Astrocyte (in vitro differentiated cells and primary cell): ENCODE measurements around the gene PLGLB2. TPM values are rescaled to one million over a fixed set of nuclear protein-coding genes. Genes with fewer than 3 reads are reported as not detected.
"Not testable (repeated sequence)": the region's sequence is repeated elsewhere in the genome, so short reads cannot be mapped to it uniquely, and the experiment has no call there.

ENCODE experiments used
- DNase-seq: peaks from one replicate; pipeline ENCODE4 v3.0.0-alpha.2; 2010; ENCODE audit warnings: low read depth
- FAIRE-seq: peaks from 2 replicates; lab custom pipeline; 2011; peaks lifted over from hg19 to GRCh38; lab: Jason Lieb, UNC
- H2AFZ ChIP-seq: 2 replicates; pipeline ENCODE4 v1.6.0; 2012; ENCODE audit warnings: low read depth, low read length, inconsistent platforms
- H3K27ac ChIP-seq: 2 replicates; pipeline ENCODE4 v1.5.1; 2011; ENCODE audit warnings: low read depth, low read length, inconsistent platforms
- H3K27me3 ChIP-seq: 2 replicates; pipeline ENCODE4 v1.6.0; 2011; ENCODE audit warnings: low read length, inconsistent platforms; ENCODE audit not compliant: insufficient read depth
- H3K36me3 ChIP-seq: 2 replicates; pipeline ENCODE4 v1.5.1; 2011; ENCODE audit warnings: low read length, inconsistent platforms; ENCODE audit not compliant: insufficient read depth
- H3K4me1 ChIP-seq: 2 replicates; pipeline ENCODE4 v1.5.1; 2011; ENCODE audit warnings: low read length, inconsistent platforms; ENCODE audit not compliant: insufficient read depth
- H3K4me2 ChIP-seq: 2 replicates; pipeline ENCODE4 v1.6.0; 2012; ENCODE audit warnings: low read length, inconsistent platforms
- H3K4me3 ChIP-seq: 2 replicates; pipeline ENCODE4 v1.5.1; 2011; ENCODE audit warnings: low read depth, mild to moderate bottlenecking, low read length, inconsistent platforms; ENCODE audit not compliant: insufficient read depth
- H3K79me2 ChIP-seq: 2 replicates; pipeline ENCODE4 v1.6.0; 2012; ENCODE audit warnings: mild to moderate bottlenecking, low read length, inconsistent platforms; ENCODE audit not compliant: insufficient read depth
- H3K9ac ChIP-seq: 2 replicates; pipeline ENCODE4 v1.6.0; 2012; ENCODE audit warnings: mild to moderate bottlenecking, low read length, inconsistent platforms
- H3K9me3 ChIP-seq: 2 replicates; pipeline ENCODE4 v1.5.1; 2012; ENCODE audit warnings: low read depth, mild to moderate bottlenecking, low read length, inconsistent platforms; ENCODE audit not compliant: insufficient read depth
- H4K20me1 ChIP-seq: 2 replicates; pipeline ENCODE4 v1.6.0; 2012; ENCODE audit warnings: low read length, inconsistent platforms; ENCODE audit not compliant: insufficient read depth
- H3K27ac Mint-ChIP-seq: one replicate; pipeline ENCODE4 v1.8.0; 2021; ENCODE audit warnings: mild to moderate bottlenecking, mixed read lengths; ENCODE audit not compliant: unreplicated experiment
- H3K27me3 Mint-ChIP-seq: one replicate; pipeline ENCODE4 v1.8.0; 2021; ENCODE audit warnings: low read depth, mixed read lengths; ENCODE audit not compliant: unreplicated experiment
- H3K36me3 Mint-ChIP-seq: one replicate; pipeline ENCODE4 v1.8.0; 2021; ENCODE audit warnings: low read depth, mixed read lengths; ENCODE audit not compliant: unreplicated experiment
- H3K4me1 Mint-ChIP-seq: one replicate; pipeline ENCODE4 v1.8.0; 2021; ENCODE audit warnings: low read depth, mixed read lengths; ENCODE audit not compliant: unreplicated experiment
- H3K4me3 Mint-ChIP-seq: one replicate; pipeline ENCODE4 v1.8.0; 2021; ENCODE audit warnings: mild to moderate bottlenecking, moderate library complexity, mixed read lengths; ENCODE audit not compliant: unreplicated experiment
- H3K9me3 Mint-ChIP-seq: one replicate; pipeline ENCODE4 v1.8.0; 2021; ENCODE audit warnings: mild to moderate bottlenecking, mixed read lengths; ENCODE audit not compliant: unreplicated experiment
- total RNA-seq: library from RNA; stranded (reverse); gene quantifications from 2 replicates; pipeline ENCODE4 v1.2.1, GENCODE V29; 2021

PLGLB2 gene
- total RNA-seq, 1 donor from 2014 or later = 3.7 TPM

DNA sequence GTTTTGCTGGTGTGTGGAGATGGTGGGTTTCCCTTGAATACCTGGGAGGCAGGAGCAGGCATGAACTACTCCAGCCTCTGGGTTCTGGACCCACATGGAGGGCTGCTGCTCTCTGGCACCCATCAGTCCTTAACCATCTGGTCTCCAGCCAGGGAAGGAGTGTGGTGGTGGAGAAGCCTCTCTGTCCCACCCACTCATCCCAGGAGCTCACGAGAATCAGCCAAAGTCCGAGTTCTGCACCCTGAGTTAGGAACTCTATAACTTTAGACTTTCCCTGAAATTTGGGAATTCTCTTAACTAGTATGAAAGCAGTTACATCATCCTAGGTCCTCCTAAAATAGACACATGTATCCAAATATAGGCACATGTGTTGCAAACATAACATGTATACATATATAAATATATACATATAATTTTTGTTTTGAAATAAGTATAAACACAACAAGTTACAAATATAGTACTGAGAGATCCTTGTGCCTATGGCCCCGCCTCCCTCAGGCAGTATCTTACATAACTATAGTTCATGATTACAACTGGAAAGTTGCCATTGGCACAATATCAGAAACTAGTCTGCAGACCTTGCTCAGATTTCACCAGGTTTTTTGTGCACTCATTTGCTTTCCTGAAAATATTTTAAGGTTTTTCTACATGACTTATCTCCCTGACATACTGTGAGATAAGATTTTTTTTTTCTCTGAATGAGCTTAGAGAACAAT is 5.3 kb upstream of the PLGLB2 start:
- H3K79me2 ChIP-seq, H3K27ac ChIP-seq, H3K4me1 ChIP-seq, H3K9me3 Mint-ChIP-seq, H3K9ac ChIP-seq, H4K20me1 ChIP-seq, H3K4me3 ChIP-seq, H3K4me3 Mint-ChIP-seq, H3K27me3 Mint-ChIP-seq, H3K27me3 ChIP-seq, H3K36me3 ChIP-seq, H2AFZ ChIP-seq, DNase-seq, H3K4me2 ChIP-seq, H3K27ac Mint-ChIP-seq, H3K4me1 Mint-ChIP-seq, H3K36me3 Mint-ChIP-seq, FAIRE-seq, H3K9me3 ChIP-seq: not testable (repeated sequence)

DNA sequence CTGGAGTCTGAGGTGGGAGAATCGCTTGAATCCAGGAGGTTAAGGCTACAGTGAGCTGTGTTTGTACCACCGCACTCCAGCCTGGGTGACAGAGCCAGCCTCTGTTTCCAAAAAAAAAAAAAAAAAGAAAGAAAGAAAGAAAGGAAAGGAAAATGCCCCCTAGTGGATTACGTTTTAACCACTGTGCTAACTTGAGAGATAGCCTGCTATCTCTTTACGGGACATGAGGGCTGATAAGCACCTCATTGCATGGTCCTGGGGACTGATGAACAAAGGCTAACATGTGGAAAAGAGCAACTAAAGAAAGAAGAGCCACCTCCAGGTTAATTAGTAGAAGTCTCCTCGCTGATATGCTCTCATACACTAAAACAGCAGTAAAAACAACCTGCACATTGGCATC is 4.2 kb upstream of the PLGLB2 start:
- H3K79me2 ChIP-seq, H3K4me1 ChIP-seq, H2AFZ ChIP-seq, H3K9ac ChIP-seq, H3K27me3 Mint-ChIP-seq, H4K20me1 ChIP-seq, H3K27me3 ChIP-seq, DNase-seq, H3K27ac ChIP-seq, H3K27ac Mint-ChIP-seq, FAIRE-seq, H3K4me3 ChIP-seq, H3K4me3 Mint-ChIP-seq, H3K4me2 ChIP-seq, H3K36me3 ChIP-seq, H3K4me1 Mint-ChIP-seq, H3K9me3 Mint-ChIP-seq, H3K9me3 ChIP-seq, H3K36me3 Mint-ChIP-seq: not testable (repeated sequence)

GRCh38 chr2:87745353-87745951 is 2.4 kb upstream of the PLGLB2 start:
- not testable (repeated sequence) for H3K27me3 ChIP-seq, H3K4me2 ChIP-seq, H3K36me3 ChIP-seq, H3K4me3 ChIP-seq, H2AFZ ChIP-seq, H4K20me1 ChIP-seq, FAIRE-seq, H3K4me3 Mint-ChIP-seq, H3K9me3 ChIP-seq, H3K4me1 ChIP-seq, H3K9ac ChIP-seq, H3K9me3 Mint-ChIP-seq, H3K79me2 ChIP-seq, H3K27ac ChIP-seq, H3K27me3 Mint-ChIP-seq, H3K27ac Mint-ChIP-seq, DNase-seq, H3K36me3 Mint-ChIP-seq, H3K4me1 Mint-ChIP-seq

GRCh38 chr2:87748524-87748923 is 637 bp downstream of the PLGLB2 start:
- H3K4me1 Mint-ChIP-seq, H3K9me3 ChIP-seq, H3K27ac ChIP-seq, H3K4me1 ChIP-seq, H3K27ac Mint-ChIP-seq, H3K27me3 ChIP-seq, H2AFZ ChIP-seq, H3K4me3 Mint-ChIP-seq, FAIRE-seq, H3K9ac ChIP-seq, H3K36me3 Mint-ChIP-seq, H4K20me1 ChIP-seq, H3K9me3 Mint-ChIP-seq, DNase-seq, H3K4me3 ChIP-seq, H3K36me3 ChIP-seq, H3K27me3 Mint-ChIP-seq, H3K79me2 ChIP-seq, H3K4me2 ChIP-seq: not testable (repeated sequence)

DNA sequence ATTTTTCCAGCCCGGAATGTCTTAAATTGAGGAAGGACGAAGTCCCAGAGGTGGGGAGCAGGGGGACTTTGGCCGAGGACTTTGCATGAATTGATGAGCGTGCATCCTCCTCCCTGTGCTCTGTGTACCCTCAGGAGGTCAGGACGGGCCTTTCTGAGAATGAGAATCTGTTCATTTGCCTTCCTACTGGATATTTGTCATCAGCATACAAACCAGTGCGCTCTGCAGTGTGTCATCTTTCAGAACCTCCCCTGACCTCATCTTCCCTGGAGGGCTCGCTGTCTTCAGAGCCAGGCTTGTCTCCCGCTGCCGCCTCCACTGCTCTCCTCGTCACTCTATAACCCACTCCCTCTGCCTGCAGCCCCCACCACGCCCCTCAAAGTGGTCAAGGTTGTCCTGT is 2.7 kb downstream of the PLGLB2 start:
- FAIRE-seq, DNase-seq, H3K27ac Mint-ChIP-seq, H3K4me2 ChIP-seq, H3K4me1 ChIP-seq, H3K4me3 ChIP-seq, H3K4me3 Mint-ChIP-seq, H3K79me2 ChIP-seq, H3K9ac ChIP-seq, H3K9me3 ChIP-seq, H4K20me1 ChIP-seq, H3K27me3 Mint-ChIP-seq, H3K4me1 Mint-ChIP-seq, H3K9me3 Mint-ChIP-seq, H3K27me3 ChIP-seq, H3K36me3 Mint-ChIP-seq, H3K27ac ChIP-seq, H3K36me3 ChIP-seq, H2AFZ ChIP-seq: not testable (repeated sequence)

DNA sequence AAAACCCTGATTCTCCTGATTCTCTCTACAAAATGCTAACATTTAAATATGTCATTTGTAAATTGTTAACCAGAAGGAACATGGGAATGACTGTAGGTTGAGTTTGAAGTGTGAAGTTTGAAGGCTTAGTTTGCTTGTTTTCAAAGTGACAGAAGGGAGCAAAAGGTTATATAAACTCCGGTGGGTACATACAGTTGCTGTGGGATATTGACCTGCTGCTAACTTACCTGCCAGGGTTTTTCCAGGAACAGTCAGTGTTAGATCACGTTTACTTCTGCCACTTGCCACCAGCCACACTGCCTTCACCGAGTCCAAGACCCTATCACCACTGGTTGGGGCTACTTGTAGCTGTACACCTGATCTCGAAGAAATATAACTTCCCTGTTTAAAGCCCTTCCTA is 6.9 kb downstream of the PLGLB2 start:
- H3K27ac Mint-ChIP-seq, H4K20me1 ChIP-seq, DNase-seq, H3K4me1 ChIP-seq, H2AFZ ChIP-seq, H3K27me3 ChIP-seq, H3K79me2 ChIP-seq, H3K36me3 Mint-ChIP-seq, H3K9me3 Mint-ChIP-seq, H3K4me1 Mint-ChIP-seq, H3K4me3 ChIP-seq, H3K27ac ChIP-seq, H3K36me3 ChIP-seq, H3K9ac ChIP-seq, H3K27me3 Mint-ChIP-seq, FAIRE-seq, H3K4me3 Mint-ChIP-seq, H3K9me3 ChIP-seq, H3K4me2 ChIP-seq: not testable (repeated sequence)
